Stimulated activated CD8-positive, alpha-beta memory T cell treated with anti-CD3 and anti-CD28 coated beads, Interleukin-12 subunit alpha, Interleukin-12 subunit beta, amount 100 ng/mL, for 24 hours (primary cell): ENCODE measurements around the gene CHD2.

Experiments used
- DNase-seq: peaks from one replicate; pipeline ENCODE4 v3.0.0-alpha.2; 2020; ENCODE audit errors: extremely low read depth

The CHD2 gene

DNA sequence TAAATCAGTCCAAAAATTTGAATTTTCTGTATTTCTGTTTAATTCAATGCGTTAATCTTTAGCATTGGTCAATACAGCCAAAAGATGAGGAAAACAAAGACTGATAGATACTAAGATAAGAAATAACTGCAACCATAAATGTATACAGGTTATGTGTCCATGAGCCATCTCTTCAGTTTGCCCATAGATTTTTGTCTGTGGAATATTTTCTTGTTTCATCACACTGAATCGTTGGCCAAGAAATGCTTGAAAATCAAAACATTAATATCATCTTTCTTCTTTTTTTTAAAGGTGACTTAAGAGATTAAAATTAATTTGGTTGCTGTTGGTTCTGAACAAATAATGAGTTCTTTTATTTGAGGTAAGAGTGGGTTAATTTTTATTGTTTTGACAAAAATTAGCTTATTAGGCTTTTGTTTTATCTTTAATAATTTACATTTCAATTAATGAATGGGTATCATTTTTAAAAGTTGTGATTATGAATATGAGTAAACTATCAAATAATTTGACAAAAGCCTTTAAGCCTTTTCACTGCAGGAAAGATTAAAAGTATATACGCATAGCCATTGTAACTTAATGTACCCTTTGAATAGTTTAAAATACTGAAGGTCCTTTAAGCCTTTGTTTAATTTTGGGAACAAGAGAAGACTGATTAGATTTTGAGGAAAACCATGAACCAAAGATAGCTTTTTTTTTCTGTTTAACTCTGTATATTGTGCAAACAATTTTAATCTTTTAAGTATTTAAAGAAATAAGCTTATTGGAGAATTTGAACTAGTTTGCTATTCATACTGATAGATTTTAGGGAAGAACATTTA lies 14.7 kb upstream of the CHD2 start:
- DNase-seq: no peak

DNA sequence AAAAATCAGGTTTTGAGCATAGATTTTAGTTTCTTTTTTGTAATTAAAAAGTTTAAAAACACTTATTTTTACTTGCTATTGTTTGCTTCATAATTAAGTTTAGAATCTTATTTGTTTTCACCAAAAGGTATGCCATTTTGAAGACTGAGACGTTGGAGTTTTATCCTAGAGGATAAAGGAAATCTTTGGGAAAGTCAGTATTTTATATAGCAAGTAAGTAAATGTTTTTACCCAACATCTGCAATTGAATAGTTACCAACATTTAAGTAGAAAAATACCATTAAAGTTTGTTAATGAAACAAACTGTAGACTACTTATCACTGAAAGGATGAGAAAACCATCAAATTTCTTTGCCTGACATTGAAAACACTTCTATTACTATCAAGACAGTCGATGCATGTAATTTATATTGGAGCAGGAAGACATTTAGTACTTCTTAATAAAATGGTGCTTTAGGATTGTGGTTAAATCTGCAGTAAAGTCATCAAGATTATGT lies 14.0 kb upstream of the CHD2 start:
- no peak for DNase-seq

DNA sequence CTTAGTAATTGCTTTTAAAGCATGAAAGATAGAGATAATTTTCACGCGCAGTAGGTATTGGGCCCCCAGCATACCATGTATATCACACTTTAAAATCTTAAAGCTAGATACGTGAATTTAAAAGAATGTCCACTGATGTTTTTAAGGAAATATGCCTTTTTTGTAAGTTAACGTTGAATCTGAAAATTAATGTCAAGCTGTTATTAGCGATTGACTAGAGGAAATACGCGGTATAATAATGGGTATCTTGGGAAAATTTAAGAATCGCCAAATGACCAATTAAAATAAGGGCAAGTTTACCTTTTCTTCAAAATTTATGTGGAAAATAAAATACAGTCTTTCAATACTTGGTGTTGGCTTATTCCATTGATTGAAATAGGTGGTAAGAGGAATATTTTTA lies 13.3 kb upstream of the CHD2 start:
- no peak for DNase-seq

GRCh38 chr15:92887869-92888268 lies 12.3 kb upstream of the CHD2 start:
- no peak for DNase-seq

GRCh38 chr15:92889390-92890107 lies 10.6 kb upstream of the CHD2 start:
- no peak for DNase-seq

GRCh38 chr15:92891533-92892200 lies 8.5 kb upstream of the CHD2 start:
- no peak for DNase-seq

DNA sequence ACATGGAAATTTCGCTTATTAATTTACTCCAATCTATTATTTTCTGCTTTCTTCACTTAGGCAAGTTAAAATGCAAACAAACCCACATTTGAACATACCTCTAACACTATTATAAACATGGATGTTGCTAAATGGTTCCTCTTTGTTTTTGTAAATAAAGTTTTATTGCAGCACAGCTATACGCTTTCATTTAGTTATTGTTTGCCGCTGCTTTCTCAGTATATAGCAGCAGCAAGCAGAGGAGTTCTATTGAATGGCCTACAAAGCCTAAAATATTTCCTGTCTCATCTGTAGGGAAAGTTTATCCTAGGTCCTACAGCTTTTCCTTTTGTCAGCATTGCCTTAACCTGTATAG lies 7.9 kb upstream of the CHD2 start:
- no peak for DNase-seq

- no peak for DNase-seq
Observed at GRCh38 chr15:92893200-92893599, 6.9 kb upstream of the CHD2 start.

- no peak for DNase-seq
Observed at GRCh38 chr15:92896561-92896960, 3.6 kb upstream of the CHD2 start.

- DNase-seq: no peak
Observed at GRCh38 chr15:92897620-92898019, 2.5 kb upstream of the CHD2 start.

- DNase-seq: no peak
Observed at GRCh38 chr15:92898988-92899582, 1.0 kb upstream of the CHD2 start.

DNA sequence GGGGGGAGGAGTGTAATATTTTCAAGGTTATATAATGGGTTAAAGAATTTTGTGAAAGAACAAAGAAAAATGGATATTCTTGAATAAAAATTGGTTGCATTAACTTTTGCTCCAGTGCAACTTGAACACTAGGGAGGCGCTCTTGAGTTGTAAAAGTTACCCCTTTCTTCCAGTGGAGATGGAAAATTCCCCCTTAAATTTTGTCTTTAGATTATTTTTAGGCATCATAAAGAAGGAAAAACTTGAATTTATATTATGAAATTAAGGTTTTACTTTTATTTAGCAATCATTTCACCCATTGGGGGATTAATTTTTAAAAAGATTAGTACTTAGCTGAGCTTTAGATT lies 550 bp upstream of the CHD2 start:
- no peak for DNase-seq

DNA sequence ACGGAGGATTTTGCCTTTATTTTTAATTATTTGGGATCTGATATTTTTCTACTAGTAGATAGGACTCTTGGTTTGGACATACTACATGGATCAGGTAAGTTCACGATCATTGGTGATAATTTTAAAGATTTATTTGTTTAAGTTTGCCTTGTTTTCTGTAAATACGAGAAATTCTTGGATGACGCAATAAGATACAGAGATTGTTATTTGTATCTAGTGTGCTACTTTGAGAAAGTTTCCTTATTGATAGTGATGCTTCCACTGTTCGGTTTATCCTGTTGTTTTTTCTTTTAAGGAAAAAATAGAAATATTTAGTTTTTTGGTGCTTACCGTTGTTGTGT lies 577 bp downstream of the CHD2 start:
- DNase-seq: no peak

DNA sequence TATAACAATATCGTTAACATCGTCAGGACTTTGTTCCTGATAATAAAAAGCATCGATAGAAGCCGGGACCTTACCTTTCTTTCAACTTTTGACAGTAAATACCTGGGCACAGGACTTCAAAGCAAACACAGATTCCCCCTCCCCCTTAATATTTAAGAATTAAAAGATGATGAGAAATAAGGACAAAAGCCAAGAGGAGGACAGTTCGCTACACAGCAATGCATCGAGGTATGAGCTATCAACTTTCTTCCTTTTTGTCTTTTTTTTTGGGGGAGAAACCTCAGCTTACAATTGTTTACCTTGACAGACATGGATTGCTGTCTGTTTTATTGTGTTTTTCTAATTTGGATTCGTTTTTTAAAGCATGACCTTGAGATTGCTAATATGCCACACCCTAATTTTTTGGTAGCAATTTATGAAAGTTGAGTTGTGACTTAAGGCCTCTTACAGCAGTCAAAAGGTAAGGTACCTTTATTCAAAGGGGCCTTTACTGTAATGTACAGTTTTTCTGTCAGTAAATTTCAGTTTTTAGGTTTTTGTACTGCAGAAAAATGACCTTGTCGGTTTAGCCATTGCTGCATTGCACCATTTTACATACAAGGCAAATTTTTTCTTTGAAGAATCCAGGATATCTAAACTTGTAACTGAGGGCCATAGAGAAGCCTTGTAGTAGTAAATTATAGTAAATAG lies 1.1 kb downstream of the CHD2 start:
- no peak for DNase-seq

- no peak for DNase-seq
Observed at GRCh38 chr15:92901995-92902394, 1.9 kb downstream of the CHD2 start.

GRCh38 chr15:92902737-92903593 lies 2.8 kb downstream of the CHD2 start:
- DNase-seq: no peak

DNA sequence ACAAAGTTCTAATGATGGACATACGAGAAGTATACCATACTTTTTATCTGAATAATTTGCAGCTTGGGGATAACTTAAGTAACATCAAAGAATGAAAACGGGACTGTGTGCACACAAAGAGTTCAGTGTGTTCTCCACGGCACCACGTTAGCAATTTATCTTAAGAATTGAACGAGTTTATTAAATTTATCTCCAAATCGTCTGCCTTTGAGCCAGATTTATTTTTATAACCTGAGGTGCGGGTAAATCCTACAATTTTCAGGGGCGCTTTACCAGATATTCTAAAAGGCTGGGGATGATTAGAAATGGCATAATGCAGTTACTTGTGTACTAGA lies 3.5 kb downstream of the CHD2 start:
- no peak for DNase-seq

DNA sequence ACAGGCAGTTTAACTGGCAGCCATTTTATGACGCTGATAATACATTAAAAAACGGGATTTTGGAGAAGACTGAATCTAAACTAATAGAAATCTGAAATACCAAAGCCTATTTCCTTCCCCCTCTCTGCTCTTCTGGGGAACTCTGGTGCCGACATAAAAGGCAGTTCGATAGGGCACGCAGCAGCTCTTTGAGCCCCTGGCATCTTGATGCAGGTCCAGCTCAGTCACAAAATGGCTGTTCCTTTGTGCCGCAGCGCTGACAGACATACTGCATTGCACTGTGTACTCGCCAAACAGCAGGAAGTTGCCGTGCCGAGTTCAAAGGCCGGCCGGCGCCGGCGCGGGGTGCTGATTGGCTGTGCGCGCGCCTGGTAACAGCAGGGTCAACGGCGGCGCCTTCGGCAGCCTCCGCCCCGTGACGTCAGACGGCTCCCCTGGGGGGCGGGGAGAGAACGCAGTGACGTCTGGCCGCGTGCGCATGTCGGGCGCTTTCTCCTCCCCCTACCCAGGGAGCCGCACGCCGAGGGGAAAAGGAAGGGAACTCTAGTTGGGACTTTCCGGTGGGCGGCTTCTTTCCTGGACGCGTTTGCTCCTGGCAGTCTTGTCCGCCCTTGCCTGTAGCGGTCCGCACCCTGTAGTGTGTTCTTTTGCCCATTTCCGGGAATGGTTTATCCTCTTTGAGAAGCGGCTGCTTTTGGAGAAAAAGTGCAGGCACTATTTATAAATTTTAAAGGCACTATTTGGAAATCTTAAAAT lies 4.0 kb downstream of the CHD2 start:
- DNase-seq: peak; percentile 95

DNA sequence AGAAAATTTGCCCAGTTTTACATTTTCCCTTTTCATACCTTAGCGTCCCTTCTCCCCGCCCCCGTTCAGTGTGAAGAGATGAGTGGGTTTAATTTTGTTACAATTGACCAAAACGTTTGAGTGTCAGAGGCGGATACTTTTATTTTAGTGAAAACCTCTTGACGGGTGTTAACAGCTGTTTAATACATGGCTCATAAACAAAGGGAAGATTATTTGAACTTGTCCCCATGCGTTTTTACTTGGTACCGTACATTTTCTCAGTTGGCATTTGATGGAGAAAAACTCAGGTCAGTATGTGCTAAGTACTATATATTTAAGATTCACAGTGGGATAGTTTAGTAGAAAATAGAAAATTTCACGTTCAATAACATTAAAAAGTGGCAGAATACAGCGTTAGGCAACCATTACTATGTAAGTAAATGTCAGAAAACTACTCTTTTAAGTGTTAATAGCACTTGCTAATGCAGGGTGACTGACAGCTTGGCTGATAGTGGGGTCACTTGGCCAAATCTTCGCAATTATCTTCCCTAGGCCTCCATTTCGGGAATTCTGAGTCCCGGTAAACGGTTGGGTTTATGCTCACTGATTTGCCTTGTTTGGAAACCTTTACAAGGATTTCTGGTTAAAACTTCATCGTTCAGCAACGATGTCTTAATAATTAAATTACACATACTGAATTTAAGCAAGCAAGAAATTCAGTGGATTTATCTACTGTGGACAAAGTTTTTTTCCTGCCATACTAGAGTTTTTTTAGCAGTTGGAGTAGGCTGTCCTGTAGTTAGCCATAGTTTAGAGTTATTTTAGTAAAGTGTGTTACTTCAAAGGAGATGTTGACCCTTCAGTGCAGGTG lies 4.8 kb downstream of the CHD2 start:
- no peak for DNase-seq

DNA sequence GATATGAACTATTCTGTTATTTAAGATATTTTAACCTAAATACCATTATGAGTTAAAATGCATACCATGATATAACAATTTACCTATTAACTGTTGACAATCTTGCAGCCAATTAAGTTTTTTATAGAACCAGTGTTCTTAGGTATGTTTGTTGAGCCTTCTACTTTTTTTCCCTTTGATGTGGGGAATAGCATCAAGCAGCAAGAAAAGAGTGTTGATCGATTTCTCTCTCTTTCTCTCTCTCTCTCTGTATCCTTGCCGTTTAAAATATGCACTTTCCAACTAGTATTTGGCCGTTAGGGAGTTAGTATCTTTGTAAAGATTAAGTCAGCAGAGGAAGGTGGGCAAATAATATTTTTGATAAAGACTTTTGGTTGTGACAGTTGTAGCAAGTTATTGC lies 5.9 kb downstream of the CHD2 start:
- DNase-seq: no peak
